IPS-18c (cell line): ENCODE results near the gene UBE2Q1.
A peak's percentile ranks its signal among the peaks of the same experiment; 100 is the strongest.
"Not testable (repeated sequence)": the region's sequence is repeated elsewhere in the genome, so short reads cannot be mapped to it uniquely, and the experiment has no call there.

Experiments used
- H3K4me3 ChIP-seq: 2 replicates; pipeline ENCODE4 v1.7.0; 2013; ENCODE audit warnings: low read depth, mild to moderate bottlenecking, low read length, moderate library complexity; ENCODE audit not compliant: insufficient read depth
- H3K9me3 ChIP-seq: one replicate; pipeline ENCODE4 v1.6.1; 2013; ENCODE audit warnings: mild to moderate bottlenecking, low read length, moderate library complexity; ENCODE audit not compliant: control insufficient read depth, insufficient read depth

UBE2Q1 gene

DNA sequence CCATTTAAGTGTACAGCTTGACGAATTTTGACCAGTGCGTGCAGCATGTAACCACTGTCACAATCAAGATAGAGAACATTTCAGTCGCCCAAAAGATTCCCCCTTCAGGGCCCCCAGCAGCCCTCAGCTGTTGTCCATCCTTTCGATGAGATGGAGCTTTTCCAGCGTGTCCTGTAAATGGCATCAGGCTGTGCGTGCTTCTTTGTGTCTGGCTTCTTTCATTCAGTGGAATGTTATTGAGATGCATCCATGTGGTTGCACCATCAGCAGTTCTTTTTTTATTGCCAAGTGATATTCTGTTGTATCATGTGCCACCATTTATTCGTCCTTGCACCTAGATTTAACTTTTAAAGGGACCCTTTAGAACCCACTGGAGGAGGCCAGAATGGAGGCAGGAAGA, 21.9 kb downstream of the UBE2Q1 start:
- H3K4me3 ChIP-seq = no peak overlapping the region
- no peaks in the 10 kb centered on the region for H3K9me3 ChIP-seq

DNA sequence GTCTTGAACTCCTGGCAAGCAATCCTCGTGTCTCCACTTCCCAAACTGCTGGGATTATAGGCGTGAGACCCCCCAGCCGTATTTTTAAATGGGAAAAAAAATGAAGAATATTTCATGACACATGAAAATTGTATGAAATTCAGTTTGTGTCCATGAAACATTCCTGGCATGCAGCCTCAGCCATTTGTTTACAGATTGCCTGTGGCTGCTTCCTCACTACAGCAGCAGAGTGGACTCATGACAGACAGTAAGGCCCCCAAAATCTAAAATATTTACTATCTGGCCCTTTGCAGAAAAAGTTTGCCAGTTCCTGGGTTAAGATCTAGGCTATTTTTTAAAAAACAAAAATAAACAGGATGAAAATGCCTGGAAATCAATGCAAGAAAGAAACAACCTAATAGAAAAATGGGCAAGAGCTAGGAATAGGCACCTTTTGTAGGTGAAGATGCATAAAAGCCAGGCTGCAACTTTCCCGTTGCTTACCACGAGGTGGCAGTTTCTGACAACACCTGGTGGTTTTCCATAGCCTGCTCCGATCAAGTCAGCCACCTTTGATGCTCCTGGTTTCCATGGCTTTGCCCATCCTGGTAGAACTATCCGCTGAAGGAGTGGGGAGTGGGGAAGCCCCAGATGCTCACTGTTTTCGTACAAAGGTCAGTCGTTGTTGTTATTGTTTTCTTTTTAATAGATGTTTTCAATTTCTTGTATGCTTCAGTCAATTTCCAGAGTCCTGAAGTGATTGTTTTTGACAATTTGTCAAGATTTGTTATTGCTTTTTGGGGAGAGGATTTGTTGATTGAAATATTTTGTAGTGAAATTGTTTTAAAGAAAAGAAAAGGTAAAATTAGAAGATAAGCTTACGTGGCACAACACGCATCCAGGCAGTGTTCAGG, 24.3 kb downstream of the UBE2Q1 start:
- H3K4me3 ChIP-seq = no peak overlapping the region
- H3K9me3 ChIP-seq = no peaks in the 10 kb centered on the region

DNA sequence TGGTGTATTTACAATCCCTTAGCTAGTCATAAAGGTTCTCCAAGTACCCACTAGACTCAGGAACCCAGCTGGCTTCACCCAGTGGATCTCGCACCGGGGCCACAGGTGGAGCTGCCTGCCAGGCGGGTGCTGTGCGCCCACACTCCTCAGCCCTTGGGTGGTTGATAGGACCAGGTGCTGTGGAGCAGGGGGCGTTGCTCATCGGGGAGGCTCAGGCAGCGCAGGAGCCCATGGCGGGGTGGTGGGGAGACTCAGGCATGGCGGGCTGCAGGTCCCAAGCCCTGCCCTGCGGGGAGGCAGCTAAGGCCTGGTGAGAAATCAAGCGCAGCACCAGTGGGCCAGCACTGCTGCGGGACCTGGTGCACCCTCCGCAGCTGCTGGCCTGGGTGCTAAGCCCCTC, 26.5 kb downstream of the UBE2Q1 start:
- not testable (repeated sequence) for H3K9me3 ChIP-seq

DNA sequence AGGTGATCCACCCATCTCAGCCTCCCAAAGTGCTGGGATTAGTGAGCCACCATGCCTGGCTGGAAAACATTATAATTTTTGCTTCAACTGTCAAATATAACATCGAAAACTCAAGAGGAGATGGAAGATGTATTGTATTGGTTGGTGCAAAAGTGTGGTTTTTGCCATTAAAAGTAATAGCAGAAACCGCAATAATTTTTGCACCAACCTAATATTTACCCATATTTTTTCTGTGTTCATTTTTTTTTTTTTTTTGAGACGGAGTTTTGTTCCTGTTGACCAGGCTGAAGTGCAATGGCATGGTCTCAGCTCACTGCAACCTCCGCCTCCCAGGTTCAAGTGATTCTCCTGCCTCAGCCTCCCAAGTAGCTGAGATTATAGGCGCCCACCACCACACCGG, 29.2 kb downstream of the UBE2Q1 start:
- Histone ChIP-seq H3K9me3 (no peaks in the 10 kb centered on the region), H3K4me3 (no peak overlapping the region)

More for the DNA sequence above, 26.5 kb downstream of the UBE2Q1 start:
- H3K4me3 ChIP-seq = not testable (repeated sequence)

DNA sequence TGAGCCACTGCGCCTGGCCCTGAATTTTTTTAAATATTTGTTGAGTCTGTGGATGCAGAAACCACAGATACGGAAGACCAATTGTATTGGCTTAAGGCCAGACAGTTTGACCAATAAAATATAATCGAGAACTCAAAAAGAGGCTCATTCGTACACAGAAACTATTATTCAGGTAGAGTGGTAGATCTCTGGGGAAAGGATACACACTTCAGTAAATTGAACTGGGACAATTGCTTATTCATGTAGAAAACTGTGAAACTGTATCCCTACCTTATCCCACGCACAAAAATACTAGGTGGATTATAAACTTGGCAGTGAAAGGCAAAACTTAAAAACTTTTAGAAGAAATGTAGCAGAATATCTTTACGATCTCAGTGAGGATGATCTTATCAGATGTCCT, 31.3 kb downstream of the UBE2Q1 start:
- Histone ChIP-seq H3K4me3 (no peak overlapping the region), H3K9me3 (no peaks in the 10 kb centered on the region)

DNA sequence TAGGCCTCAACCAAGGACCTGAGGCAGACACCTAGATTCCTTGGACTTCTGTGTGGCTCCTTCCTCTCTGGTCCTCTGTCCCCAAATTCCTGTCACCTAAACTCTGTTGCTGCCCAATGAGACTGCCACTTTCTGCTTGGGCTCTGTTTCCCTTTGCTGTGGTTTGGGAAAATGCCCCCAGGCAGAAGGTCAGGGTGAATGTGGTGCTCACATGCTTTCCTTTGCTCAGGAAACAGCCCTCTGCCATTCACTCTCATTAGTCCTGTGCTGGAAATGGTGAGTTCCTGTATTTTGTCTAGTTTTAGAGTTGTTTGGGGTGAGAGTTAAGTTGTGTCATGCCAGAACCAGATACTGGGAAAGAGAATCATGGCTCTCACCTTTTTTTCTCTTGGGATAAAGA, 33.6 kb downstream of the UBE2Q1 start:
- H3K9me3 ChIP-seq = no peaks in the 10 kb centered on the region
- H3K4me3 ChIP-seq = no peak overlapping the region

DNA sequence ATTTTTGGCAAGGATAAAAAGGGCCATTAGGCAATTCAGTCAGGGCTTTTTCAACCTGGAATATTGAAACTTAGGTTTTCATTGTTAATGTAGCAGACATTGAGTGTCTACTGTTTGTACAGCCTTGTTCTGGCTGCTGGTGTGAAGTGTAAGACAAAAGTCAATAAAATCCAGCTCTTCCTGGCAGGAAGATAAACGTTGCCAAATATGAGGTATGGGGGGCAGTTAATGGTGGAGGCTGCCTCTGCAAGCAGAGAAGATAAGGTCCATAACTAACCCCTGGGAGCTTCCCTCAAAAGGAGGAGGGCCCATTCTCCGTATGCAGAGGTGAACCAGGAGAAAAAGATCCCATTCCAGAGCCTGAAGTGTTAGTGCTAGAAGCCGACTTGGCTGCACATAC, 36.8 kb downstream of the UBE2Q1 start:
- Histone ChIP-seq H3K9me3 (no peaks in the 10 kb centered on the region), H3K4me3 (no peak overlapping the region)

DNA sequence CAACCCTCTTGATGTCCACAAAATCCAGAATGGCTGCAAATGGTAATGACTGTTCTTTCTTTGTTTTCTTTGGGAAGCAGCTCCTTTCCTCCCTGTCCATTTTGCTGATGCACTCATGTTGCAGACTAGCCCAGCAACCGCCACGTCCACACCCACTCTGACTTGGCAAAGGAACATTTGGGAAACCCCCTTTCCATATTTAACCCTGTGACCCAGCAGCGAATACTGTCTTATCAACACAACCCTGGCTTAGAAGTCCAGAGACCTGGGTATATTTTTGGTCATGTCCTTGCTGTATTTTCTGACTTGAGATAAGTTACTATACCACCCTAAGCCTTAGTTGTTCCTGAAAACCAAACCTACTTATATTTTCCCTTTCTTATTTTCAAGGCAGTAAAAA, 38.1 kb downstream of the UBE2Q1 start:
- Histone ChIP-seq H3K4me3 (no peak overlapping the region), H3K9me3 (no peaks in the 10 kb centered on the region)

DNA sequence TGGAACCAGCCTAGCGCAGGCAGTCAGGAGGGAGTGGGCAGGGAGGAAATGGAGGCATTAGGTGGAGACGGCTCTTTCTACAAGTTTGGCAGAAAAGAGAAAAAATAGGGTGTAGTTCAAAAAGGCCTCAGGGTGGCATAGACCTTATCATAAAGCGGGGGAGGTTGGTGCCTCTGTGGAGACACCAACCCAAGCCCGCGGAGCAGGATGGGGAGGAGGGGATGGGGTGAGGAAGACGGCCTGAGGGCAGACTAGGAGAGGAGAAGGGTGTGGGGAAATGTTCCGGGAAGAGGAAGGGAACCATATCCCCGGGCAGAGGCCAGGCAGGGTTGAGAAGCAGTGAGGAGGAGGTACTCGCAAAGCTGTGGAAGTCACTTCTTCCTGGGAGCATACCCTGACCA, 38.9 kb downstream of the UBE2Q1 start:
- H3K4me3 ChIP-seq = no peak overlapping the region
- H3K9me3 ChIP-seq = no peaks in the 10 kb centered on the region

DNA sequence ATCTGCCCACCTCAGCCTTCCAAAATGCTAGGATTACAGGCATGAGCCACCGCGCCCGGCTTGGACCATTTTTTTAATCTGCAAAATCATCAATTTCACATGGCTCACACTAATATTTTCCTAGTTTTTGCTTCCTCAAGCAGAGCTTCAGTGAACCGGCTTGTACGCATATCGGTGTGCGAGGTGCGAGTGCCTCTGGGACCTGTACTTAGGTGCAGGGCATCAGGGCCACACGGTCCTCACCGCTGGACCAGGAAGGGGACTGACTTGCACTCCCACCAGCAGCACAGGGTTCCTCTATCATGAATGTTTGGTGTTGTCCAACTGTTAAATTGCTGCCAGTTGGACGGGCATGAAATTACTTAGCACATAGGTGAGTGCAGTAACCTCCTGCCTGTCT, 40.8 kb downstream of the UBE2Q1 start:
- Histone ChIP-seq H3K4me3 (no peak overlapping the region), H3K9me3 (no peaks in the 10 kb centered on the region)

DNA sequence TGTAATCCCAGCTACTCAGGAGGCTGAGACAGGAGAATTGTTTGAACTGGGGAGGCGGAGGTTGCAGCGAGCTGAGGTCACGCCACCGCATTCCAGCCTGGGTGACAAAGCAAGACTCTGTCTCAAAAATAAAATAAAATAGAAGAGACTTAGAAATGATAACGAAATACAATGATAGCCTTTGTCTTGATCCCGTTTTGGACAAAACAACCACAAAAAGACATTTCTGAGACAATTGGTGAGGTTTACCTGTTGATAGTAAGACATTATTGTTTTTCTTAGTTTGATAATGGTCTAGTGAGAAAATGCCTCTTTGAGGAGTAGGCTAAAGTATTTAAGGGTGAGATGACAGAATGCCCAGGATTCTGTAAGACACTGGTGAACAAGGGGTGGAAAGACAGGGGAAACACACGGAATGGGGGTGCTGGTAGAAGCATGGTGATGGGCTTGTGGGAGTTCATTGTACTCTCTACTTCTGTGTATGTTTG, 44.4 kb downstream of the UBE2Q1 start:
- H3K4me3 ChIP-seq = no peak overlapping the region
- no peaks in the 10 kb centered on the region for H3K9me3 ChIP-seq

DNA sequence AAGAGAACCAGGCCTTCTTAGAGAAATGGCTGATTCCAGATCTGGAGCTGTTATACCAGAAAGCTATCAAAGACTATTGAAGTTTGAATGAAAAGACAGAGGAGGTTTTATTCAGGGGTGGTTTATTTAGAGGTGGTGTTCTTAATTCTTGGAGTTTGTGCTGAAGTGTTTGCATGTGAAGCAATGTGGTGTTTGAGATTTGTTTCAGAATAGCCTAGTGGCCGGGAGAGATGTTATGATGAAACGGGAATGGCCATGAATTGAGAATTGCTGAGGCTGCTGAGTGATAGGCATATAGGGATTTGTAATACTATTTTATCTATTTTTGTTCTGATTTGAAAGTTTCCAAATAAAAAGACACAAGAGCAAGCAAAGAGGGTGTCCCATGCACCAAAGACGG, 45.7 kb downstream of the UBE2Q1 start:
- Histone ChIP-seq H3K4me3 (no peak overlapping the region), H3K9me3 (no peaks in the 10 kb centered on the region)

DNA sequence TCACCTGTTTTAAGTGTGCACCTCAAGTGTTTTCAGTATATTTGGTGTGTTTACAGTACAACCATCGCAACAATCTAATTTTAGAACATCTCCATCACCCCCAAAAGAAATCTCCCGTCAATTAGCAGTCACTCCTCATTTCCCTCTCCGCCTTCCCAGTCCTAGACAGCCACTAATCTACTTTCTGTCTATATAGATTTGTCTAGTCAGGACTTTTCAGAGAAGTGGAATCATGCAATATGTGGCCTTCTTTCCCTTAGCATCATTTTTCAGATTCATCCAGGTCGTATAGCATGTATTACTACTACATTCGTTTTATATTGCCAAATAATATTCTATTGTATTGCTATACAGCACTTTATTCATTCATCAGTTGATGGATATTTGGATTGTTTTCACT, 54.6 kb downstream of the UBE2Q1 start:
- no peak overlapping the region for H3K4me3 ChIP-seq
- H3K9me3 ChIP-seq = peaks cover 8% of the 10 kb centered on the region

DNA sequence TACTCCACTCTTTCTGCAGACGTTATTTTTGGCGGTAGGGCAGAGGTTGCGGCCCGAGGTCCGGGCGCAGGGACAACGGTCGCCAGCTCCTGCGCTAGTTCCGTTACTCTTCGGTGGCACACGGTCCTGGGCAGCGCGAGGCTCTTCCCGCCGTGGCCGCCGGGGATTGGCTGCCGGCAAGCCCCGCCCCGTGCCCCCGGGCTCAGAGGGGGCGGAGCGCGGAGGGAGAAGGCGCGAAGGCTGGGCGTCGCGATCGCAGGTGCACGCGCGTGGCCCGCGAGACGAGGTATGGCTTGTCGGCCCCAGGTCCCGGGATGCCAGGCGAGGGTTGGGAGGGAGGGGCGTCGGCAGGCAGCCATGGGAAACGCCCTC, 55.7 kb downstream of the UBE2Q1 start:
- H3K4me3 ChIP-seq = peak overlapping the region; percentile 49; the same call in 1 of the 2 replicates
- H3K9me3 ChIP-seq = peaks cover 8% of the 10 kb centered on the region

DNA sequence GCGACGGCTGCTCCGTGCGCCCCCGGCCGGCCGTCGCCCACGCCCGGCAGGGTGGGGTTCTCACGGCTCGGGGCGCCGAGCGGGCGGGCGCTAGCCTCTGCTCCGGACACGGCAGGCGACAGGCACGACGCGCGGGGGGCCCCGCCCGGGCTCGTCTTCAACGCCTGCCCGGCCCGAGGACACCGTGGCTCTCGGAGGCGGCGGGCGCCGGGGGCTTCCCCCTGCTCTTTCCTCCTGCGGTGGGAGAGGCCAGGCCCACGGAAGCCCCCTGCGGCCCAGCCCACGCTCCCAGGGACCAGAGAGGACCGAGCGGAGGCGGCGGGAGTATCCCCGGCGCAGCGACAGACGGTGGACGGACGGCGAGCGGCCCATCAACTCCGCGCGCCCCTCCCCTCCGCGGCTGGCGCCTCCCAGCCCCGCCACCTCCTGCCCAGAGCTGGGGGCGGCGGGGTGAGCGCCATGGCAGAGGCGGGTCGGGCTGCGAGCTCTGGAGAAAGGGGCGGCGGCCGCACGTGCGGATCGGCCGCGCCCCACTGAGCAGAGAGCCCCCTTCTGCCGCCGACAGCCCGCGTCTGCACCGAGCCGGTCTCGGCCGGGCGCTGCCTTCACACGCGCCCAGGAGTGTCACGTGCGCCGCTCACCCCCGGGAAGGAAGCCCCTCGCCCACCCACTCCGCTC, 56.3 kb downstream of the UBE2Q1 start, which contains the start of the genes SHE and TDRD10:
TSS of gene SHE (minus strand) at position 347 of the 678 bp plus-strand sequence. CDS start 386 bp downstream, outside the sequence.
TSS of gene TDRD10 (plus strand) at position 154 of the 678 bp plus-strand sequence. CDS start 4,685 bp downstream, outside the sequence.
- Histone ChIP-seq H3K9me3 (peaks cover 8% of the 10 kb centered on the region), H3K4me3 (peak within 1 kb of the TSS; percentile 49)

DNA sequence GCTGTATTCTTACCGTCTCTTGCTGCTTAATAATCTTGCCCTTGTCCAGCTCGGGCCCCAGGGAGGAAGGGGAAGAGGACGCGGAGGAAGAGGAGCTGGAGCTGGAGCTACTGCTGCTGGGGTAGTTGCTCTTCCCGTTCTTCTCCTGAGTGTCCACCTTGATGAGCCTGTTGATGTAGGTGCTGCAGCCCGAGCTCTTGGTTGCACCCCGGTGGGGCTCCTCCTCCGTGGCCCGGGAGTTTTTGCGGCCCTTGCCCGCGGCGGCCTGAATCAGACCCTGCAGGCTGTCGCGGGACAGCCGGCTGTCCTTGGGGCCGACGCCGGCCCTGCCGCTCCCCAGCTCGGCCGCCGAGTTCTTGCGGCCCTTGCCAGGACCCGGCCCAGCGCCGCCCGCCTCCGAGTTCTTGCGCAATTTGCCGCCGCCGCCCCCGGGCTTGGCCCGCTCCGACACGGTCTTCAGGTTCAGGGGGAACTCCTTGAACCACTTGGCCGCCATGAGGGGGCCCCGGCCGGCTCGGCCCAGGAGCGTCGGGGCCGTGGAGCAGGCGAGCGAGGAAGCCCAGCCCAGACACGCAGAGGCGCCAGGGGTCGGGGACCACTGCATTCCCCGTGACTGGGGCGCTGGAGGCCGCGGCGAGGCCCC, 56.9 kb downstream of the UBE2Q1 start:
- Histone ChIP-seq H3K9me3 (peaks cover 6% of the 10 kb centered on the region), H3K4me3 (peak overlapping the region; percentile 49)

DNA sequence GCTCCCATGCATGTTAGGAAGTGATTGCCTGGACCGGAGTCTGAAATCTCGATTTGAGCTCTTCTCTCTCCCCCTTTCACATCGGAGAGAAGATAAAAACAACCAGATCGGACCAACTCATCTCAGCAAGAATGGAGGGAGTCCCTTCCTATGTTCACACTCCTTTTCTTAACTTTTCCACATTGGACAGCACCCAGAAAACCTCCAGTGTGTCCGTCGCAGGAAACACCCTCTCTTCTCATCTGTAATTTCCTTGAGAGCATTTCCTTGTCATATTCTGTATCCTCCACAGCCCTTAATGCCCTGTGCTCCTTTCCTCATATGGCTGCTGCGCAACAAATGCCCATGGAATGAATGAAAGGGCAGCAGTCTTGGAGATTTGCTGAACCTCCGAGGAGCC, 57.9 kb downstream of the UBE2Q1 start:
- Histone ChIP-seq H3K4me3 (no peak overlapping the region), H3K9me3 (peaks cover 6% of the 10 kb centered on the region)

DNA sequence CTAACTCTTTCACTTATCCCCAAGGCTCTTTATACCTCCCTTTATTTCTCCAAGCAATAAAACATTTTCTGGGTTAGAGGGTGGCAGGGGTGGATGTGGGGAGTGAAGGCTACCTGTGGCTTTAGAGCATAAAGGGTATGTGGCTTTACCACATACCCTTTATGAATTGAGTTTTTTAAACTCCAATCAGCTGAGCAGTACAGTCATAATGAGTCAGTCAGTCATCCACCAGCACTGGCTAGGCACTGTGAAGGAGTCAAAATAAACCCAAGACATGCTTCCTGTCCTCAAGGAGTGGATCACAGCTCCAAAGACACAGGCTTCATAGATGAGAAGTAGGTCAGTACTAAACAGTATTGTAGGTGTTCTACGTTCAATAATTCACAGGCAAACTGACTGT, 59.0 kb downstream of the UBE2Q1 start:
- Histone ChIP-seq H3K9me3 (peaks cover 6% of the 10 kb centered on the region), H3K4me3 (no peak overlapping the region)
